ENCODE data around the gene DTWD1. TPM values are rescaled to one million over a fixed set of nuclear protein-coding genes. Genes with fewer than 3 reads are reported as not detected.

Gene DTWD1
- total and polyA plus RNA-seq, 2 of the 4 experiments (the other 2 are of a cell fraction): 19.9 to 20.1 TPM

DNA sequence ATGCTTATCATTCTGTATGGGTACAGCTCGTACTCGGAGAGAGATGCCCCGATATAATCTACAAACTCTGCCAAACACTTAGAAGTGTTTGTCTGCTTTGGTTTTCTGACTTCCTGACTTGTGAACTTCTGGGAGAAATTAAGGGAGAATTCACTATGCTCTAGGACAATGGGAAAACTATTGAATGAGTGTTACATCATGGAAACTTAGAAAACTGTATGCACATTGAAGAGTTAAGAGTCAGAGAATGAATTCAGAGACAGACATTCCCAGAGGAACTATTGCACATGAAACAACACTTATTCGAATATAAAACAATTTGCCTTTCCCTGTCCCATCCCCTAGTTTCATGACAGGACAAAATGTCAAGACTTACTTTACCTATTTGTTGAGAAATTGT lies 57.8 kb downstream of the DTWD1 start:
- POLR2A ChIA-PET (ENCODE audit: unreplicated experiment): no interaction called here

More for the DNA sequence above, 57.8 kb downstream of the DTWD1 start:
- H3K23ac ChIP-seq (ENCODE audit: low read depth, low read length): no peak overlapping the region
- H3K27ac ChIP-seq (ENCODE audit: insufficient read depth, low read length): no peak overlapping the region
- no peak overlapping the region for H3K18ac ChIP-seq (ENCODE audit: low read depth, low read length)
- H3K56ac ChIP-seq (ENCODE audit: extremely low read depth, insufficient read depth, low read length): no peak overlapping the region
- no peaks in the 10 kb centered on the region for H3K79me1 ChIP-seq (ENCODE audit: low read depth in 1 of 2, low read length in 2 of 2)
- no peak overlapping the region for H2AK9ac ChIP-seq (replicated peaks; ENCODE audit: low read depth, low read length, poor library complexity)
- peaks cover 2% of the 10 kb centered on the region for H3K4me1 ChIP-seq (ENCODE audit: control insufficient read depth, insufficient read depth, low read length)
- CTCF ChIA-PET: no interaction called here
- no peak overlapping the region for H3K4me3 ChIP-seq (ENCODE audit: insufficient read depth, low read depth, low read length)
- H2BK120ac ChIP-seq (ENCODE audit: low read depth, low read length): no peak overlapping the region
- WGBS, 2 experiments (ENCODE audit: extremely low coverage in 2 of 2, insufficient read length in 1 of 2): 83% methylated on average over 1 of the region's 4 CpGs; no CpG with 5 or more reads in 1 of the 2 experiments
- H3K4ac ChIP-seq (ENCODE audit: low read depth, low read length): no peak overlapping the region
- dilution Hi-C loops (cut with HindIII; ENCODE audit: low sequenced_read_pairs, unreplicated experiment) (no loop called here), intact Hi-C loops (cut with micrococcal nuclease) (no loop called here), in situ Hi-C loops (cut with MboI; ENCODE audit: low sequenced_read_pairs) (no loop called here)
- ATAC-seq (ENCODE audit: low read depth) (no peak), DNase-seq (no peak)
- H4K8ac ChIP-seq (ENCODE audit: low read depth in 2 of 2, low read length in 2 of 2): no peak overlapping the region
- H3K4me2 ChIP-seq (ENCODE audit: low read depth, low read length): no peak overlapping the region
- H2AFZ ChIP-seq (replicated peaks; ENCODE audit: low read length, poor library complexity): no peak overlapping the region
- H3K9me1 ChIP-seq (ENCODE audit: insufficient read depth, low read length): no peaks in the 10 kb centered on the region
- no TSS peak for BruUV-seq (replicated peaks)
- H2AK5ac ChIP-seq (ENCODE audit: low read depth, low read length): no peak overlapping the region
- no peak overlapping the region for H2BK15ac ChIP-seq (ENCODE audit: low read depth, low read length)
- H4K20me1 ChIP-seq (ENCODE audit: insufficient read depth, low read length): no peaks in the 10 kb centered on the region
- no peaks in the 10 kb centered on the region for H3K9me3 ChIP-seq (ENCODE audit: control insufficient read depth, insufficient read depth, low read length)
- TF ChIP-seq CTCF (conservative IDR thresholded peaks at IDR 0.05; ENCODE audit: low read depth, low read length) (no peak), FOS (IDR thresholded peaks at IDR 0.05; ENCODE audit: low read depth, low read length) (no peak), CHD1 (IDR thresholded peaks at IDR 0.05; ENCODE audit: low read depth, low read length) (no peak), RFX5 (IDR thresholded peaks at IDR 0.05; ENCODE audit: low read depth, low read length) (no peak), MAFK (IDR thresholded peaks at IDR 0.05; ENCODE audit: low read depth, low read length) (no peak), BHLHE40 (IDR thresholded peaks at IDR 0.05; ENCODE audit: low read depth, low read length) (no peak), MXI1 (IDR thresholded peaks at IDR 0.05; ENCODE audit: borderline replicate concordance, low read depth, low read length) (no peak), POLR2A (IDR thresholded peaks at IDR 0.05; ENCODE audit: low read depth, low read length) (no peak)
- TF ChIP-seq, protein P1, sequence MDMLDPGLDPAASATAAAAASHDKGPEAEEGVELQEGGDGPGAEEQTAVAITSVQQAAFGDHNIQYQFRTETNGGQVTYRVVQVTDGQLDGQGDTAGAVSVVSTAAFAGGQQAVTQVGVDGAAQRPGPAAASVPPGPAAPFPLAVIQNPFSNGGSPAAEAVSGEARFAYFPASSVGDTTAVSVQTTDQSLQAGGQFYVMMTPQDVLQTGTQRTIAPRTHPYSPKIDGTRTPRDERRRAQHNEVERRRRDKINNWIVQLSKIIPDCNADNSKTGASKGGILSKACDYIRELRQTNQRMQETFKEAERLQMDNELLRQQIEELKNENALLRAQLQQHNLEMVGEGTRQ (IDR thresholded peaks at IDR 0.05; ENCODE audit: low read depth, low read length): no peak
- no peak overlapping the region for H4K91ac ChIP-seq (ENCODE audit: insufficient read depth, low read depth, low read length)
- H3K9ac ChIP-seq (ENCODE audit: low read depth, low read length): no peak overlapping the region
- no peak overlapping the region for H3K14ac ChIP-seq (replicated peaks; ENCODE audit: low read depth, low read length)
- no peaks in the 10 kb centered on the region for H3K27me3 ChIP-seq (ENCODE audit: control insufficient read depth, insufficient read depth, low read length)
- H4K5ac ChIP-seq (ENCODE audit: low read depth, low read length): no peak overlapping the region
- H3K36me3 ChIP-seq (ENCODE audit: control insufficient read depth, insufficient read depth, low read length): no peaks in the 10 kb centered on the region
- H2BK5ac ChIP-seq (ENCODE audit: low read depth, low read length, poor library complexity, severe bottlenecking): no peak overlapping the region
- H2BK20ac ChIP-seq (ENCODE audit: low read depth, low read length): no peak overlapping the region
